GM19438 (cell line): Measurements from ENCODE around the gene ACOX3.
"Not testable (repeated sequence)": the region's sequence is repeated elsewhere in the genome, so short reads cannot be mapped to it uniquely, and the experiment has no call there.

Source experiments
- ATAC-seq: cut with Tn5 transposase; IDR thresholded peaks from one replicate; pipeline ENCODE4 v1.9.1; 2021; ENCODE audit warnings: low read depth; ENCODE audit not compliant: unreplicated experiment

ACOX3 gene

DNA sequence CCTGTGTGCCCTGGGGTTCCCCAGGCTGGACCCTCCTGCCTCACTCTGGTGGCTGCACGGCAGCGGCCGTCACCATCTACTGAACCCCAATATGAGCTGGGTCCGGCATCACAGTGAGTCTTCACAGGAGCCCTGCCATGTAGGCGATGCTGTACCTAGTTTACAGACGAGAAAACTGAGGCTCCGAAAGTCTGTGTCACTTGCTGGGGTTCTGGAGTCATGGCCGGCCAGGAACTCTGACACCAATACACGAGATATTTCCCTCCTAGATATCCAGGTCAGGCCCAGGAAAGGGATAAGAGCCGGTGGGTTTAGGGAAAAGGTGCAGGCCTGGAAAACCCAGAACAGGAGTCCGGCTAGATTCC lies 96.6 kb downstream of the ACOX3 start:
- ATAC-seq, result no peak

DNA sequence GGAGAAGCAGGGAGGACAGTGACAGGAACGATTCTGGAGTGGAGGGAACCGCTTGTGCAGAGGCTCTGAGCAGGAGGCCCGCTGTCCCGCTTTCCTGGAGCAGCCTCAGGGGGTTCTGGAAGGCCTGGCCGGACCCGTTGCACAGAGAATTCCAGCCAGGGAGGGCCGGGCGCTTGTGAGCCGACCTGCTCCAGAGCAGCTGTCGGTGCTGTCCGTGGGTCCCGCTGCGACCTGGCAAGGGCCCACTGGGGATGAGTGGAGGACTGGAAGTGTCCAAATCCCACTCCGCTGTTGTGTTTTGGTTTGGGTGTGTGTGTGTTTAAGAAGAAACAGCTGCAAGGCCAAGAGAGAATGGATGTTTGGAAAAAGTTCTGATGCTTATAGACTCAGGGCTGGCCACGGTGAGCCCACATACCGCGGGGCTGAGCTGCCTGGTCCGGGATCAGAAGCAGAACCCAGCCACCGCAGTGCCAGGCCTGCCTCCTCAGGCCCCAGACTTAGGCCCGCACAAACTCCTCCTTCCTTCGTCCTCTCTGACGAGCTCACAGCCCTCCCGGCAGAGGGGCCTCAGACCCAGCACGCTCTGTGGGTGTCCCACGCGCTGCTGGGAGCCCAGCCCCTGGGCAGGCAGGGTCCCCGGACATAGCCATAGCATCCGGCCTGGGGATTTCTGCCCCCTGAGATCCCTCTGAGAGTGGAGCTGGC lies 97.1 kb downstream of the ACOX3 start:
- no peak for ATAC-seq

DNA sequence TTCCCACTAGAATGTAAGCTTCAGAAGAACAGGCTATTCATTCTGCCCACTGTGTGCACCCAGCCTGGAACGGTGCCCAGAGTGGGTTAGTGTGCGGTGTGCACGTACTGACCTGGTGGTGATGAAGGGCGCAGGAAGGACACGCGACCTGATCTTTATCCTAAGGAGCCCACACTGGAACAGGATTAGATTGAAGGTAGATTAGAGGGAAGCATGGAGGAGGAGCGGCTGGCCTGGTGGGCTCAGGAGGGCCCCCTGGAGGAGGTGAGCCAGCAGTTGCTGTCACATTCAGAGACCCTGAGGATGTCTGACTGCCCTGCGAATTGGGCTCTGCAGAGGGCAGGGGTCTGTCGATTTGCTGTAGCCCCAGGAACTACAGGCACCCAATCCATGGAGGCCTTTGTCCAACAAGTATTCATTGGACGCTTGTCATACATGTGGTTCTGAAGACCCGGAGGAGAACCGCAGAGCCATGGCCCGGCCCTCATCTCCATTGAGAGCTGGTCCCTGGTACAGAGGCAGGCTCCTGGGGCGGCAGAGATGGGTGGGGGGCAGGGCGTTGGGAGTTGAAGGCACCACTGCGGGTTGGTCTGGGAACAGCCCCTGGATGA lies 97.8 kb downstream of the ACOX3 start:
- ATAC-seq, result no peak

DNA sequence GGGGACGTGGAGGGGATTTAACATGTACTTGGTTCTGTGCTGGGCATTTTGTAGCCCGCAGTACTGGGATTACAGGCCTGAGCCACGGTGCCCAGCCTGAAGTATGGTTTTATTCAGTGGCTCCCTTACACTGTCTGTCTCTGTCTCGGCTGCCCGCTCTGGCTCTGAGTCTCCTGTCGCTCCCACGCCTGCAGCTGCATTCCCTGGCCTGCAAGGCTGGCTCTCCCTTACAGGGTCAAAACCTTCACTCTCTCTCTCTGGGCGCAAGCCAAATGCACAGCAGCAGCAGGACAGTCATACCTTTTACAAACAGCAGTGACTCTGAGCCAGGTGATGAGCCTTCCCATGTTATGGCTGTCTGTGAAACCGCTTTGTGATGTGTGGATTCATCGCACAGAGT lies 98.8 kb downstream of the ACOX3 start:
- ATAC-seq, result no peak

DNA sequence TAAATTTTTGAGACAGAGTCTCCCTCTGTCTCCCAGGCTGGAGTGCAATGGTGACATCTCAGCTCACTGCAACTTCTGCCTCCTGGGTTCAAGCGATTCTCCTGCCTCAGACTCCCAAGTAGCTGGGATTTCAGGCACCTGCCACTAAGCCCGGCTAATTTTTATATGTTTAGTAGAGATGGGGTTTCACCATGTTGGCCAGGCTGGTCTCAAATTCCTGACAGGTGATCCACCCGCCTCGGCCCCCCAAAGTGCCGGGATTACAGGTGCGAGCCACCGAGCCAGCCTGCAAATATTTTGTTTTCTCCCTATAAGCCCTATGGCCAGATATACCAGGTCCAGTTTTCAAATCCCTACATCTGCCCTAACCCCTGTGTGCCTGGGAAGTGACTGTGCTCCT lies 99.2 kb downstream of the ACOX3 start:
- not testable (repeated sequence) for ATAC-seq

DNA sequence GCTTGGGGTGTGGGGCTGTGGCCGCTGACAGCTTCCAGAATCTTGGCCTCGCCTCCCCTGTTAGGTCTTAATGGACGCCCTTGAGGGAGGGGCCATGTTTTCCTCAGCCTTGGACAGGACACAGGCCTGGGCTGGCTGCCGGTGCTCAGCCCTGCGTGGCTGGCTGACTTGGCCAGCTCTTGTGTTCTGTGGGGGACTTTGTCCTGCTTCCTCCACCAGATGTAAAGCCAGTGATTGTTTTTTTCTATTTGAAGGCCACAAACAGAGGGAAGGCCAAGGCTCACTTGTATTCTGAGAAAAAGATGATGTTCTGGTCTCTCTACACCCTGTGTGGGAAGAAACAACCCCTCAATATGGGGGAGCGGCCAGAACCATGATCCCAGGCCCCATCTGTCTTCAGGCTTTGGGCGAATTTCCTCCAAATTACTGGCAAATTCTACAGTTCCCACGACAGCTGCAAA lies 99.7 kb downstream of the ACOX3 start:
- no peak for ATAC-seq

DNA sequence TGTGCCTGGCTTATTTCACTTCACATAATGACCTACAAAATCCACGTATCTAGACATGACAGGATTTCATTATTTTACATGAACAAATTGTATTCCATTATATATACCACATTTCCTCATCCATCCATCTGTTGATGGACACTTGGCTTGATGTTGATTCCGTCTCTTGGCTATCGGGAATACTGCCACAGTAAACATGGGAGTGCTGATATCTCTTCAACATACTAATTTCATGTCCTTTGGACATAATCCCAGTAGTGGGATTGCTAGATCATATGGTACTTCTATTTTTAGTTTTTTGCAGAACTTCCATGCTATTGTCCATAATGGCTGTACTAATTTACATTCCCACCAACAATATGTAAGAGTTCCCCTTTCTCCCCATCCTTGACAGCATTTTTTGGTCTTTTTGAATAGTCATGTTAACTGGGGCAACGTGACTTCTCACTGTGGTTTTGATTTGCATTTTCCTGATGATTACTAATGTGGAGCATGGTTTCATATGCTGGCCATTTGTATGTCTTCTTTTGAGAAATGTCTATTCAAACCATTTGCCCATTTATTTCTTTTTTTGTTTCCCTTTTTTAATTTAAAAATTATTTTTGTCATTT lies 102.1 kb downstream of the ACOX3 start:
- no peak for ATAC-seq

DNA sequence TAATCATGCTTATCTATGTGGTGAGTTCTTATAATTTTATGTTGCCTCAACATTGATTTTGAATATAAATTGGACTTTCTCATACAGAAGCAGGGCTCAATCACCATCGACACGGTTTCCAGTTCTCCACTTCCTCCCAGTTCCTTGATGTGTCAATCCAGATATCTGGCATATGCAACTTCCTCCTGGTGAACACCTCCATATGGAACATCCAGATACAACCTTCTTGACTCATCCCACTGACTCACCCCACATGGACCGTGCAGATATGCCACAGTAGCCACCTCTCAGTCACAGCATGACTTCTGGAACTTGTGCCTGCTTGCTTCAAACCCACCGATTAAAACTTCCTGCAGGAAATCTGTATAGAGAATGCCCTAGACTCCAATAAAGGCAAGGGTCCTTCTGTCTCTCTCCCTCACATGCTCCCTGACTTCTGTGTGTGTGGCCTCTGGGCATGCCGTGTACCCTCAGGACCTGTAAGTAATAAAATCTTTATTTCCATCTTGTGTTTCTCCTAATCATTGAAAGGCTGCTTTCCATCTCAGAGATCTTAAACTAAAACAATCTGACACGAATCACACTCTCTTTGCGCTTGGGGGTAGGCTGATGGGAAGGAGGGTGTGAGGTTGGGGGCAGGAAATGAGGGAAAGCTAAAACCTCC lies 104.0 kb downstream of the ACOX3 start:
- no peak for ATAC-seq

DNA sequence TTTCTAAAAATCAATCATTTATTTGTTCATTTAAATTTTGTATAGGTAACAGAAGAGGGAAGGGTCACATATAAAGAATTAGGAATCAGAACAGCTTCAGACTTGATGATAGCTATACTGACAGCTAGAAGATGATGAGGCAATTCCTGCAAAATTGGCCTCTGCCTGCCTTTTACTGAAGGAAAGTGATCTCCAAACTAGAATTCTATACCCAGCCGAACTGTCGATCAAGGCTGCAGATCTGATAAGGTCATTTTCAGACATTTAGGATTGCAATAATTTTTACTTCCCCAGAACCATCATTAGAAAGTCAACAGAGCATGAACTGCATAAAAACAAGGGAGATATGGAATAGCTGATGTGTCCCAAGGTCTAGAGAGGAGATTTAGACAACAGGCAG lies 104.7 kb downstream of the ACOX3 start:
- no peak for ATAC-seq

DNA sequence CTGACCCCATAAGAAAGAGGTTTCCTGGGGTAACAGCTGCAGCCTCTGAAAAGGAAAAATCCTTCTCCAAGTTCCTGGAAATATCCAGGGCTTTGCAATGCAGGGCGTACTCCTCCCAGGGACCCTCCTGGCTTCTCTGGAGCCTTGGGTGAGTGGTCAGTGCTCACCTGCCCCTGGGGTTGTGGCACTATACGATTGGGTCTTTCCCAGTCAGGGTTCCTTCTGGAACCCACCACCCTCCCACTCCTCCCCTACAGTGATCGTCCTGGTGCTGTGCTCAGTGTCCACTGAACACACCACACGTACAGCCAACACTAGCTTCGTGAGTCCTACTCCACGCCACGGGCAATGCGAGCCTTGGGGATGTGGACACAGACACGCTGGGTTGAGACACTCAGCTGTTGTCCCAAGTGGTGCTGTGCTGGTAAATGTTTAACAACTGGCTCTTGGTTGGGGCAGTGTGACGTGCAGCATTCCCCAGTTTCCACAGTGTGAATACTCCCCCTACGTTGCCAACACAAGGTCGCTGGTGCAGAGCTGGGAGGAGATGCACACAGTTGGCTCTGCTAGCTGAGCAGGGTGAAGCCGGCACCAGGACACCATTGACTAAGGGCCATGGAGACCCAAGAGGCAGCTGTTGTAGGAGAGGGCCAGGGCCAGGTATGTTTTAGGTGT lies 105.6 kb downstream of the ACOX3 start:
- no peak for ATAC-seq

DNA sequence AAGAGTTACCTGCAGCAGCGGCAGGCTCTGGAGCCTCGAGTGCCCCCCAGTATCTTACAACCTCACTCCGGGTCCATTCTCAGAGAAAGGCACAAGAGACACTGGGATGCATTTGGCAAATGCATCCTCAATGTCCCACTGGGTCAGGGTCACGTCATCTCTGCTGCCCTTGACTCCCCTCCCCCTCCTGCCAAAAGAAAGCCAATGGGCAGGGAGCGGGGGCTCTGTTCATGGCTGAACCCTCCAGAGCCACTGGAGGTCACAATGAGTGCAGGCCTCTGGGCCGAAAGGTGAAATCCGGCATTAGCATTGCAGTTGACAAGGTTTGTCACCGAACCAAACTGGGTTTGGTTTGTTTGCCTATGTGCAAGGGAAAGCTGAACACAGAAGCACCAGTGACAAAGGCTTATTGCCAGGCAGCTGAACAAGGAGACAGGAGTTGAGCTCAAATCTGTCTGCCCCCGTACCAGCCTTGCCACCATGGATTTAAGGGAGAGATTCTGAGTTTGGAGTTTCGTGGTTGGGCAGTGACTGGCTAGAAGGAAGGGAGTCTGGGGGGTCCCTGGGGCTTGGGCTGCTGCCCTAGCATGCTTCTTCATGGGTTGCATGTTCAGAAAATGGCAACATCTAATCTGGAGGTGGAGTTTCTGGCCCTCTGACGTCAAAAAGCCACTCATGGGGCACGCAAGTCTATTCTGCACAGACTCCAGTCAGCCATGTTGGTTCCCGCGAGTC lies 106.6 kb downstream of the ACOX3 start:
- no peak for ATAC-seq

DNA sequence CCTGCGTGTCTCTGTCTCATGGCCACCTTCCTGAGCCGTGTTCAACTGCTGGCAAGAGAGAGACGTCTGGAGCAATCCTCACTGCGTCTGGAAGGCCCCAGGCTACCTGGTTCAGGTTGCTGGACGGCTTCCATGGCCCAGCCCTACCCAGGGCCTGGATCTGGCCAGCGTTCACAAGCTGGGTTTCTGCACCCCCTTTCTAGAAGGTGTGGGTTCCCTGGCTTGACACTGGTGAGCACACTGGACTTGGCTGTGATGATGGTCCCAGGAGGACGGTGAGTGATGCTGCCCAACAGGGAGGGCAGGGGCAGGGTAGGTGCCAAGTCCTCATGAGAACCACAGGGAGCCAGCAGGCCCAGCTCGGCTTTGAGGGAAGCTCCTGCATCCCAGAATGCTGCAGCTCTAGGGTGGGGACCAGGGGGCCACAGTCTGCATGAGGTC lies 107.6 kb downstream of the ACOX3 start:
- no peak for ATAC-seq

DNA sequence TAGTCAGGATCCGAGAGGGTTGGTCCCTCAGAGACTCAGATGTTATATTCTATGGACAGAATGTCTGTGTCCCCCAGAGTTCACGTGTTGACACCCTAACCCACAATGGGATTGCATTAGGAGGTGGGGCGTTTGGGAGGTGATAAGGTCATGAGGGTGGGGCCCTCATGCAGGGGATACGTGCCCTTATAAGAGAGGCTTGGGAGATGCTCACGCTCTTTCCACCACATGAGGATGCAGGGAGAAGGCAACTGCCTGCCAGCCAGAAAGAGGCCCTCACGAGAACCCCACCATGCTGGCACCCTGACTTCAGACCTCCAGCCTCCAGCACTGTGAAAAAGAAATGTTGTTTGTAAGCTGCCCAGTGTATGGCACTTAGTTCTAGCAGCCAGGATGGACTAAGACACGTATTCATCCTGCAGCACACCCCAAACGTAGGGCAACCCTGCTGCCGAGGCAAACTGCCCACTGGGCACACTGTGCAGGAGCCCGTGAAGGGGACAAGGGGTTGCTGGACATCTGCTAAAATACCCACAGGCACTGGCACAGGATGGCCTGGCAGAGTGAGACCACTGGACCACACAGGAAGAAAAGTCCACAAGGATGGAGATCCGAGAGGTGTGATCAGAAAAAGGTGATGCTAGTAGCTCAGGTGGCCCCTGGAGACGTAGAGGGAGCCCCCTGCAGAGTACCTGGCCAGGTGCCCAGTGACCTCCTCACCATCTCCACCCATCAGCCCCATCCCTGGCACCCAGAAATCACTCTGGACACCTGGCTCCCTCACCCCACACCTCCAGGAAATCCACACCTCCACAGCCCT lies 108.3 kb downstream of the ACOX3 start:
- ATAC-seq, result no peak

DNA sequence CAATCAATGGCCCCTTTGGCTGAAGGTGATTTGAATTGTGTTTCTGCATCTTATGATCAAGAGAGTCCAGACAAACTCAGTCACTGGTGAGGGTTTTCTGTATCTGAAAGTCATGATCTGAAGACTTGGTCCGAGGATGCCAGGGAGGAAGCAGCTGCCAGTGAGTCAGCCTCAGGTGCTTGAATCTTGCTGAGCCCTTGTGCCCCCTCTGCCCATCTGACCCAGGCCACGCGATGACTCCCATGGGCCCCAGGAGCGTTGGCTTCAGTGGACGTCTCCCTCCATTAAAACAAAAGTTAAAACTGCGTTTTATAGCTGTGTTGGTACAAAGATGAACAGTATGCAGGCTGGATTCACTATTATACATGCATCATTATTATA lies 109.0 kb downstream of the ACOX3 start:
- no peak for ATAC-seq

DNA sequence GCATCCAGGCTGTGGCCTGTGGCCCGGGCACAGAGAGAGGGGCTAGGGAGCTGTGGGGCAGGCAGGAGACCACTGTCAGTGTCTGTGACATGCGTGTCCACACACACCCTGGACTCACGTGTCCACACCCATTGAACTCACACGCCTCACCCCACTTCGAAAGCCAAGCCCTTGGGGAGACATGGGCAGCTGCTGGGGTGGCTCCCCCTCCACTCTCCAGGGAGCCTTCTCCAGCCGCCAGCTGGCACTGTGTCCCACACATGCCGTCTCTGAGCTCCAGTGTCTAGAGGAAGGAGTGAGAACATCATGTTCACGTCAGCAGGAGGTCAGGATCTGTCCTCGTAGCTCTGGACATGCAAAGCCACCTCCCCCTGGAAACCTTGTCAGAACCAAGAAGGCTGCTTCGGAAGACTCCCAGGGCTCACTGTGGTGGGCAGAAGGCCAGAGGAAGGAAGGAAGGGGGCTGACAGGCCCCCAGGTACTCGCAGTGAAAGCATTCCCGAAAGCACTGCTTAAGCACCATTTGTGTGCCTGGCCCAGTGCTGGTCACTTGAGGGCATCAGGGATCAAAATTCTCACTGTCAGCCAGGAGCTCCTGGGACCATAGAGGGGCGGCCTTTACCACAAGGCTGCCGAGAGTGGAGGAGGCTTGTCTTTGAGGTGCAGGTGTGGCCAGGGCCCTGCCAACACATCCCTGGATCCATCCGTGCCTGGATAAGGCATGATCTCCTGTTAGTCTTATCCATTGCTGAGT lies 109.5 kb downstream of the ACOX3 start:
- ATAC-seq, result no peak

DNA sequence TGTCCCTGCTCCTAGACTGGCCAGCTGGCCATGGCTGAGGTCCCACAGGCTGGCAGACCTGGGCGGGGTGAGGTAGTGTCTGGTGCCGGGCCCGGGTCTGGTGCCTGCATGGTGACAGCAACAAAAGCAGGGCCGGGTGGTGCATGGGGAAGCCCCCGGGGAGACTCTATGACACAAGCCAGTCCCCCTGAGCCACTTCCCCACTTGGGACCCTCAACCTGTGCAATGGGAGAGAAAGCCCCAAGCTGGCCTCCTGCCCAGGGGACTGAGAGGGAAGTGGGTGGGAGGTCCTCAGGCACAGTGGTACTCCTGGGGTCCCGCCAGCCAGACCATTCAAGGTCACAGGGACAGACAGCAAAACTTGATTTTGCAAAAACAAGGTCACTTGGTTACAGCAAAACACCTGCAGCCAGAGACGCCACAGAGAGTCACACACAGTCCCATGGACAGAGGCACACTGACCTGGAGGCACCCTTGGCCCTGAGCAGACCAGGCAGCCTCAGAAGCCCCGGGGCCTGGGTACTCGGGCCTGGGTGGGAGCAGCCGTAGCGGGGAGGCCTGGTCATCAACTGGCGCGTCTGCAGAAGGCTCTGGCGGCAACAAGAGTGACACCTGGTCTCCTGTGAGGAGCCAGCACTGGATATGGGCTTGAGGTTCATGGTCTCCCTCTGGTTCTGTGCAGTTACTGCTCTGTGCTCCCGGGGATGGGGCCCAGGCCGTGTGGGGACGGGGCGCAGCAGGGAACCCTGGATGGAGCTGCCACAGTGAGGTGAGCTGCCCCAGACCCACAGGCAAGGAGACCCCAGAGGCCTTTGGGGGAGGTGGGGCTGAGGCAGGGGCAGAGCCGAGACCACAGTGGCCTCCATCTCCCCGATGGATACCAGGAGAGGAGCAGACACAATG lies 110.4 kb downstream of the ACOX3 start:
- ATAC-seq, result no peak

DNA sequence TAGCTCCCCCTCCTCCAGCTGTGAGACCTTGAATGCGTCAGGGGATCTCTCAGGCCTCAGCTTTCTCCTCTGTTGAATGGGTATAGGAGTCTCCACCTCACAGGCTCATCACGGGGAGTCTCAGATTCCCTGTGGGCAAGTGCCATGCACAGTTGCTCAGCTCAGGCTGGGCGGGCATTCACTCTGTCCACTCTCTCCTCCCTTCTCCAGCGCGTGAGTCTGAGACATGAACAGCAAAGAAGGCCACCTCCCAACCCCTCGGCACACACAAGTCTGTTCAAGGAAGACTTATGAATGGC lies 111.0 kb downstream of the ACOX3 start:
- no peak for ATAC-seq
